HUES48 (cell line): Measurements from ENCODE around the gene PTPRD.

ENCODE experiments used
- H3K27ac ChIP-seq: one replicate; pipeline ENCODE4 v1.7.0; 2013; ENCODE audit warnings: low read depth, low read length, inconsistent platforms
- H3K27me3 ChIP-seq: 2 replicates; pipeline ENCODE4 v1.6.1; 2013; ENCODE audit warnings: mild to moderate bottlenecking, low read length; ENCODE audit not compliant: control insufficient read depth, insufficient read depth
- H3K36me3 ChIP-seq: 2 replicates; pipeline ENCODE4 v1.6.1; 2013; ENCODE audit warnings: low read length; ENCODE audit not compliant: control insufficient read depth, insufficient read depth
- H3K4me1 ChIP-seq: 2 replicates; pipeline ENCODE4 v1.6.1; 2013; ENCODE audit warnings: mild to moderate bottlenecking, low read length; ENCODE audit not compliant: control insufficient read depth, insufficient read depth
- H3K4me3 ChIP-seq: 2 replicates; pipeline ENCODE4 v1.5.1; 2013; ENCODE audit warnings: mild to moderate bottlenecking, low read depth, low read length
- H3K9ac ChIP-seq: 2 replicates; pipeline ENCODE4 v1.6.1; 2013; ENCODE audit warnings: mild to moderate bottlenecking, low read depth, low read length, moderate library complexity
- H3K9me3 ChIP-seq: 2 replicates; pipeline ENCODE4 v1.6.1; 2013; ENCODE audit warnings: low read length; ENCODE audit not compliant: control insufficient read depth, insufficient read depth

Gene PTPRD

DNA sequence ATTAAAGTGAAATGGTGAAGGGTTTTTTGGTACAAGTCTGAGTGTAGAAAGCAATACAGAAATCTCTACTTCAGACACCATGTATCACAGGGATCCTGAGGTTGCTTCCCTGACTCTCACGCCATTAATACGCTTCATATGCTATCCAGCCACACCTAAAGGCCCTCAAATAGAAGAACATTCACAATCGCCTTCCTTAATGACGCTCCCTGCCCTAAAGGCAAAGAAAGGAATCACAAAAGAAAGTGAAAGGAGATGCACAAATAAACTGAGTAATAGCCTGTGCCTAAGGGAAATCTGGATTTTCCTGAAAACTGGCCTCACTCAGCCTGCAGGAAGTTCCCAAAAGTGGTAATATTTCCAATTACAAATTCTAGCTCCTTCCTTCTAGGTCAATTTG is 1810.6 kb downstream of the PTPRD start:
- Histone ChIP-seq H3K9me3 (no peaks in the 10 kb centered on the region), H3K9ac (no peak overlapping the region), H3K36me3 (no peaks in the 10 kb centered on the region), H3K27ac (no peak overlapping the region), H3K27me3 (no peaks in the 10 kb centered on the region), H3K4me3 (no peak overlapping the region), H3K4me1 (peaks cover 25% of the 10 kb centered on the region)

DNA sequence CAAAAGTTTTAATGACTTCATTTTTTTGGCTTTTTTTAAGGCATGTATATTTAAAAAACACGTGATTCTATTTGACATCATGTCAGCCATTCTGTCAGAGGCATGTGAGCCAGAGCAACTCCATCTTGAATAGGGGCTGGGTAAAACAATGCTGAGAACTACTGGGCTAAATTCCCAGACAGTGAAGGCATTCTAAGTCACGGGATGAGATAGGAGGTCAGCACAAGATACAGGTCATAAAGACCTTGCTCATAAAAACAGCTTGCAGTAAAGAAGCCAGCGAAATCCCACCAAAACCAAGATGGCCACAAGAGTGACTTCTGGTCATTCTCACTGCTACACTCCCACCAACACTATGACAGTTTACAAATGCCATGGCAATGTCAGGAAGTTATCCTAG is 1812.6 kb downstream of the PTPRD start:
- H3K27me3 ChIP-seq = no peaks in the 10 kb centered on the region
- H3K9ac ChIP-seq = no peak overlapping the region
- no peaks in the 10 kb centered on the region for H3K9me3 ChIP-seq
- H3K4me1 ChIP-seq = peaks cover 25% of the 10 kb centered on the region
- H3K27ac ChIP-seq = no peak overlapping the region
- H3K4me3 ChIP-seq = no peak overlapping the region
- H3K36me3 ChIP-seq = no peaks in the 10 kb centered on the region

DNA sequence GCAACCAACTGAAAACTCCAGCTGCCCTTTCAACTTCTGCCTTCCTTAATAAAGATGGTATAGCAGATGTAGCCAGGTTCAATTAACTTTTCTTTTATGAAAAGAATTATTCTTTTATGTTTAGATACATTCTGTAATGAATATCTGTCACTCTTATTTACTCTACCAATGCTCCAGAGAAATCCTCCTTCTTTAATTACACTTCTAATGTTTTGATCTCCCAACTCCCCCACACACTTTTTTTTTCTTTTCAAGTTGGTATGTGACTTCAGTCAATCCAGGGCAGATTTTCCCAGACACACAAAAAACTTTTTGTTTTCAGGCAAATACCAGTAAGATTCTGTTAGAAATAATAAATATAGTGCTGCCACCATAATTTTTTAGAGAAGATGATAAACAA is 1813.2 kb downstream of the PTPRD start:
- no peak overlapping the region for H3K9ac ChIP-seq

DNA sequence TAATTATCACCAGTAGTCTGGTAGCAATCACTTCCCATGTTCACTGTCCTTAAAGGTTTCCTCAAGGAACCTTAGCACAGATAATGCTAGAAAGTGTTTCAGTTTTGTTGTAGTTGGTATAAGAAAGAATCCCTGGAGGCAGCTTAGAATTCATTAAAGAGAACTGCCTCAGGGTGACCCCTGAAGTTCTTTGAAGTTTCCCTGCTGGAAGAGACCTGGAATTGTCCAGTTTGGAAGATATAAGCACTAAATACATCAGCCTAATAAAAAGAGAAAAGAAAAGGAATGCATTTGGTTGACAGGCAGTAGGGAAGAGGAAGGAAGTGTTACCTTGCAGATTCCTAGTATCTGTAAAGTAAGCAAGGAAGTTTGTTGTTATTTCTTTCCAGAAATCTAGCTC is 1813.6 kb downstream of the PTPRD start:
- no peaks in the 10 kb centered on the region for H3K9me3 ChIP-seq
- H3K9ac ChIP-seq = no peak overlapping the region
- peaks cover 25% of the 10 kb centered on the region for H3K4me1 ChIP-seq
- peak overlapping the region; percentile 53 for H3K27ac ChIP-seq
- H3K27me3 ChIP-seq = no peaks in the 10 kb centered on the region
- H3K4me3 ChIP-seq = no peak overlapping the region
- H3K36me3 ChIP-seq = no peaks in the 10 kb centered on the region

More for the DNA sequence above, 1813.2 kb downstream of the PTPRD start:
- Histone ChIP-seq H3K9me3 (no peaks in the 10 kb centered on the region), H3K4me1 (peaks cover 25% of the 10 kb centered on the region), H3K36me3 (no peaks in the 10 kb centered on the region), H3K27ac (peak overlapping the region; percentile 53), H3K27me3 (no peaks in the 10 kb centered on the region), H3K4me3 (no peak overlapping the region)

DNA sequence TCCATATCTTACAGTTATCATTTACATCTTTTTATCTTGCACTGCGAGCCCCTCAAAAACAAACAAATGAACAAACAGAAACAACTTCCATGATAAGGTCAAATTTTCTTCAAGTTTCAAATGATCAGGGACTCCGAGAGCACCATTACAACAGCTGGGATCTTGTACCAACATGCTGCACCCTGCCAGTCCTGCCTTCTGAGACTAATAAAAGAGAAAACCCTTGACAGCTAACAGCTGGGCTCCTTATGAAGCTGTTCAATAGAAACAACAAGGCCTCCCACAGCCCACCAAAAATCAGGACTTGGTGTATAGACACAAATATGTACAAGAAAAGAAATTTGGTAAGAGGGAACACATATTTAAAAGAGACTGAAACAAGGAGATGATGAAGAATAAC is 1828.0 kb downstream of the PTPRD start:
- no peak overlapping the region for H3K9ac ChIP-seq
- no peak overlapping the region for H3K27ac ChIP-seq
- no peak overlapping the region for H3K4me3 ChIP-seq
- no peaks in the 10 kb centered on the region for H3K36me3 ChIP-seq
- no peaks in the 10 kb centered on the region for H3K27me3 ChIP-seq
- H3K9me3 ChIP-seq = no peaks in the 10 kb centered on the region
- H3K4me1 ChIP-seq = peaks cover 14% of the 10 kb centered on the region

DNA sequence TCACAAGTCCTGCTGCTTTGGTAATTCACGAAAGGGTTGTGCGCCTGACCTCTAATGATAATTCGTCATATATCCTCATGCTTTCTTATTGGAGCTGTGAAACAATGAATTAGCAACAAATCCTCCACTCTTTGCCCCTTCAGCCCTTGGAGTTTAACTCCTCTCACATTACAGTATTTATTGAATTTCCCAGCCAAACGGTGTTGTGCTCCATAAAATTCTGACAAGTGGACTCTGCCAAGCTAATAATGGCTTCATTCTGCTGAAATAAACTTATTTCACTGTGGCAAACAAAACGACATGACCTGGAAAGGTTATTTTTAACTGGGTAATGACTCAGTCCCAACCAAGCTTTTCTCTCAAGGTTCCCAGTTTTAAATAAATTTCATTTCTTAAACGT is 1828.9 kb downstream of the PTPRD start:
- Histone ChIP-seq H3K9ac (no peak overlapping the region), H3K36me3 (no peaks in the 10 kb centered on the region), H3K4me3 (no peak overlapping the region), H3K9me3 (no peaks in the 10 kb centered on the region), H3K4me1 (peaks cover 16% of the 10 kb centered on the region), H3K27ac (no peak overlapping the region), H3K27me3 (no peaks in the 10 kb centered on the region)

DNA sequence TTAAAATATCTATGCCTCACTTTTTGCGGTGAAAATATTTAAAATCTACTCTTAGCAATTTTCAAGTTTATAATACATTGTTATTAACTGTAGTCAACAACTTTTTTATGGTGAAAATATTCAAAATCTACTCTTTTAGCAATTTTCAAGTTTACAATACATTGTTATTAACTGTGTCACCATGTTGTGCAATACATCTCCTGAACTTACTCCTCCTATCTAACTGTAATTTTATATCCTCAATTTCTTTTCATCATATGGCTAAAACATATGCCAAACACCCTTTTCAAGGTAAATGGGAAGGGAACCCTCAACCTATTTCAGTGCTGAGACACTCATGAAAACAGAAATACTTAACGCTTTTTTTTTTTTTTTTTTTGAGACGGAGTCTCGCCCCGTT is 1830.6 kb downstream of the PTPRD start:
- Histone ChIP-seq H3K27ac (no peak overlapping the region), H3K36me3 (no peaks in the 10 kb centered on the region), H3K27me3 (no peaks in the 10 kb centered on the region), H3K4me1 (peaks cover 31% of the 10 kb centered on the region), H3K9me3 (no peaks in the 10 kb centered on the region), H3K4me3 (no peak overlapping the region), H3K9ac (no peak overlapping the region)

DNA sequence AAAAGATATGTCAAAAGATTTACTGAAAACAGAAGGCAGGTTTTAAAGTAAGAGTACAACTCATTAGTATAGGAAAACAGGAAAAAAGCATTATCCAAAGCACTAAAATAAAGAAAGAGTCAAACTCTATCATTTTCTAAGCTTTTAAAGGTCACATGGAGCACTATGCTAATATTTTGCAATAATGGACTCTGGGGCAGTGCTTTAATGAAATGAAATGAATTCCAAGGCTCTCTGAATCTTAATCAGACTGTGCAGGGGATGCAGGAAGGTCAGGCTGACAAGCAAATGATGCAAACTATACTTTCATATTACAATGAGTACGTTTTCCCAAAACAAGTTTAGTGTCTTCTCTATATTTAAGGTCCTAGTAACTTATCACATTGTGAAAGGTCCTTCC is 1831.3 kb downstream of the PTPRD start:
- no peak overlapping the region for H3K9ac ChIP-seq
- no peaks in the 10 kb centered on the region for H3K27me3 ChIP-seq
- H3K27ac ChIP-seq = no peak overlapping the region
- no peaks in the 10 kb centered on the region for H3K36me3 ChIP-seq
- H3K4me3 ChIP-seq = no peak overlapping the region
- no peaks in the 10 kb centered on the region for H3K9me3 ChIP-seq
- peaks cover 31% of the 10 kb centered on the region for H3K4me1 ChIP-seq

DNA sequence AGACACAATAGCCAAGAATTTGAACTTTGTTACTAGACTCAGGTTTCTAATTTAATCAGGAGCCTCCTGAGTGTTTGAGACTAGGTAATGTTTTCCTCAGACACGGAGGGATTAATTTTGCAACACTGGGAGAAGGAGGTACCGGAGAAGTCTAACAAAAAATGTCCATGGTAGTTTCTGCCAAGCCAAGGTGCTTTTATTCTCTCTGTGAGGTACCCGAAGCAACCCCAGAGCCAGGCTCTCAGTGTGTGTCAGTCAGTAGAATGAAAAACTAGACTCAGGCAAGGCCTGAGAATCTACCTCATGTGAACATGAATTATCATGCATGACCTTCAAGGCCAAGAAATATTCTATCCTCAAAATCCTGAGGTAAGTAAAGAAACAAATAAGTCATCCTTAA is 1832.4 kb downstream of the PTPRD start:
- Histone ChIP-seq H3K27me3 (no peaks in the 10 kb centered on the region), H3K36me3 (no peaks in the 10 kb centered on the region), H3K4me1 (peaks cover 31% of the 10 kb centered on the region), H3K4me3 (no peak overlapping the region), H3K27ac (no peak overlapping the region), H3K9me3 (no peaks in the 10 kb centered on the region), H3K9ac (no peak overlapping the region)

DNA sequence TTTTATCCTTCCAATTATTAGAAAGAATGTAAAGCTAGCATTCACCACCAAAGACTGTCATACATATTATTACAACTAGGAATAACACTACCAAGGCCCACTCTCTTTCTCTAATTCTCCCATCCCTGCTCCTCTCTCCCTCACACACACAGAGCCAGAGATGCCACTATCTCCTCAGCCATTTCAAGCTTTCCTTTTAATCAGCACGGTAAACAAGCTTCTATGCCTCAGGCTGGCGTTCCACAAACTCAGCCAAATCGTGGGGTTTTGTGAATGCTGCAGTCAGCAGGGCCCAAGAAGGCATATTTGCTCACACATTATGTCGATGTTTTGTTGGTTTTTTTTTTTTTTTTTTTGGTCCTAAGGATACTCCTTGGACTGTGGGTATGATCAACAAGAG is 1833.3 kb downstream of the PTPRD start:
- Histone ChIP-seq H3K9ac (no peak overlapping the region), H3K36me3 (no peaks in the 10 kb centered on the region), H3K27me3 (no peaks in the 10 kb centered on the region), H3K4me3 (no peak overlapping the region), H3K27ac (no peak overlapping the region), H3K9me3 (no peaks in the 10 kb centered on the region), H3K4me1 (peaks cover 27% of the 10 kb centered on the region)

DNA sequence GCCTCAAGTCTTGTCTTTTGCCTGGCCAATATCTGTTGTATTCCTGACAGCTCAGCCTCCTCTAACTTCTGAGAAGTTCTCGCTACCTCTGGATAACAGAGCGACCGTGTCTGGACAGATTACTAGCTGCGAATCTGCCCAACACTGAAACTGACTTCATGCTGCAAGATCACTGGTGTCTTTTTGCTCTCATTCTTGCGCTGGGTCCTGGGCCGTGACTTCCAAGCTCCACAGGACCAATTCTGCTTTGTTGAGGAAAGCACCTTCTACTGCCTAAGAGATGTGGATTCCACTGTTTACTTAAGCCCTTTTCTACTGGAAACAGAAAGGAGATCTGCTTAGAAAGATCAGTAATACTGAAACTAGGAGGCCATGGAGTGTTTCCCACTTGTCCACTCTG is 1834.4 kb downstream of the PTPRD start:
- Histone ChIP-seq H3K4me3 (no peak overlapping the region), H3K36me3 (no peaks in the 10 kb centered on the region), H3K9ac (no peak overlapping the region), H3K9me3 (no peaks in the 10 kb centered on the region), H3K27me3 (no peaks in the 10 kb centered on the region), H3K4me1 (peaks cover 26% of the 10 kb centered on the region), H3K27ac (no peak overlapping the region)

DNA sequence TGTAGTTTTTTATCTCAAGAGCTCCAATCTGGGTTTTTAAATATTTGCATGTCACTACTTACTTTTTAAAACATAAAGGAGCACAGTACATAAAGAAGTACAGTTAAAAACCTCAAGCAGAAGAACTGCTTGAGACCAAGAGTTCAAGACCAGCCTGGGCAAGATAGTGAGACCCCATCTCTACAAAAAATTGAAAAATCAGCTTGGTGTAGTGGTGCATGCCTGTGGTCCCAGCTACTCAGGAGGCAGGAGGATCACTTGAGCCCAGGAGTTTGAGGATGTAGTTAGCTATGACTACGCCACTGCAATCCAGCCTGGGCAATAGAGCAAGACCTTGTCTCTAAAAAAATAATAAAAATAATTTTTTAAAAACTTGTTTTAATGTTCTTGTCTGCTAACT is 1840.5 kb downstream of the PTPRD start:
- Histone ChIP-seq H3K4me1 (no peaks in the 10 kb centered on the region), H3K9ac (no peak overlapping the region), H3K36me3 (no peaks in the 10 kb centered on the region), H3K4me3 (no peak overlapping the region), H3K9me3 (no peaks in the 10 kb centered on the region), H3K27ac (no peak overlapping the region), H3K27me3 (no peaks in the 10 kb centered on the region)
